Stimulated activated naive B cell treated with anti-CD40 and anti-IgM and Interleukin-4, amounts not matched to agents 10 μg/mL and 1 μg/mL and 100 μg/mL, for 72 hours (primary cell): ENCODE results near the gene RNF152.

Experiments
- ATAC-seq, 2 donors: fragments of 150-1000 bp; cut with Tn5 transposase; replicated peaks; 2 replicates each; pipeline ENCODE4 v1.10.0; 2021; ENCODE audit warnings: moderate library complexity in 1 of 2
- DNase-seq: peaks from one replicate; pipeline ENCODE4 v3.0.0; 2021
- H3K27ac Mint-ChIP-seq: one replicate; pipeline ENCODE4 v1.8.0; 2022; ENCODE audit warnings: mild to moderate bottlenecking, mixed read lengths
- H3K27me3 Mint-ChIP-seq, 2 donors: one replicate each; pipeline ENCODE4 v1.8.0; 2022; ENCODE audit warnings: mixed read lengths in 2 of 2
- H3K36me3 Mint-ChIP-seq, 2 donors: one replicate each; pipeline ENCODE4 v1.8.0; 2022; ENCODE audit warnings: mixed read lengths in 2 of 2, mild to moderate bottlenecking in 1 of 2
- H3K4me1 Mint-ChIP-seq, 2 donors: one replicate each; pipeline ENCODE4 v1.8.0; 2022; ENCODE audit warnings: mixed read lengths in 2 of 2, mild to moderate bottlenecking in 1 of 2
- H3K4me3 Mint-ChIP-seq, 2 donors: one replicate each; pipeline ENCODE4 v1.8.0; 2022; ENCODE audit warnings: mild to moderate bottlenecking in 2 of 2, mixed read lengths in 2 of 2, moderate library complexity in 1 of 2
- H3K9me3 Mint-ChIP-seq, 2 donors: one replicate each; pipeline ENCODE4 v1.8.0; 2022; ENCODE audit warnings: mixed read lengths in 2 of 2, mild to moderate bottlenecking in 1 of 2

The RNF152 gene, protein sequence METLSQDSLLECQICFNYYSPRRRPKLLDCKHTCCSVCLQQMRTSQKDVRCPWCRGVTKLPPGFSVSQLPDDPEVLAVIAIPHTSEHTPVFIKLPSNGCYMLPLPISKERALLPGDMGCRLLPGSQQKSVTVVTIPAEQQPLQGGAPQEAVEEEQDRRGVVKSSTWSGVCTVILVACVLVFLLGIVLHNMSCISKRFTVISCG

DNA sequence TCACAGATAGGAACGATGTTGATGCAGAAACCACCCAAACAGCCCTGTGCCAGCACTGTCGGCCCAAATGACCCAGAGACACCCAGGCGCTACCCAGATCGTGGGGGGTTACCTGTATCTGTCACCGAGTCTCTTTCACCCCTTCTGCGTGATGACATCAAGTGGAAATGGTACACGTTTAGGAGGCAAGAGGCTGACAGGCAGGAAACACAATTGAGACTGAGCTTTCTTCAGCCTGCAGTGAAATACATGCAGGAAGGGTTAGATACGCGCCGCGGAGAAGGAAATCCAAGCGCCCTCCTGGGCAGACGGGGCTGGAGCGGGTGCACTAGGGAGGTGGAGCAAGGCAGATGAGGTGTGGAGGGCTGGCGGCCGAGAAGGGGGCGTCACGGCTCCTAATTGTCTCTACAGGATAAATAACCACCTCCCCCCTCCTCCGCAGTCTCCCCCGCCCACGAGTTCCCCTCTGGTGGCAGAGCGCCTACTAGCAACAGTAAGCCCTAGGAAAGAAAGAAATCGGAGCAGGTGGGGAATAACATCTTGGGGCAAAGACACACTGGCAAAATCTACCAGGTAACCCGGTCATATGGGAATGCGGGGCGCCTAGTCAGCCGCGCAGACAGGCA lies at the start of gene RNF152:
Gene RNF152 (minus strand): TSS at position 325 of the 626 bp plus-strand sequence. CDS start 76,544 bp downstream, outside the sequence.
- Mint-ChIP-seq H3K4me3 (peak within 1 kb of the TSS; percentile 88), H3K36me3 (no peaks in the 10 kb centered on the region), H3K27me3 (peaks cover 46 to 66% of the 10 kb centered on the region in 2 donors), H3K4me1 (peaks cover 14 to 18% of the 10 kb centered on the region in 2 donors), H3K9me3 (no peaks in the 10 kb centered on the region), H3K27ac (peak within 1 kb of the TSS; percentile 76)
- no peak for DNase-seq
- peak; percentile 4 to 6 for ATAC-seq

DNA sequence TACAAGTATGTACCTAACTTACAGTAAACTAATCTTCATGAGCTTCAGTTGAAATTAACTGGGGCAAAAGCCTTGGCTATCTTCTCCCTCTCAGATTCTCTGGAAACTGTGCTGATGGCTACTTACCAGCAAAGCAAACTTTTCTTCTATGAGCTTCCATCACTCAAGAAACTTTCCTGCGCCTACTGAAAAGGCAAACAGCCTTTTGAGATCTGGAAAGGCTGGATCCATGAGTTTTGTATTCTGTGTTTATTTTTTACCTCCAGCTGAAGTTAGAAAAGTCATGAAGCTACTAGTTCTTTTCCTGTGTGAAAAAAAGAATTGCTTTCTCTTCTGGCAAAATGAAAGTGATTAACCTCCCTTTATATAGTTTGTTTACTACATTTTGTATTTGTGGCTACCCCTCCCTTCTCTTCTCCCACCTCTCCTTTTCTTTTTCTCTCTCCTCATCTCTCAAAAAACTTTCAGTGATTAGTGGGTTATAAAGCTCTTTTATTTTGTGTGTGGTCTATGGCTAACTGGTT lies 49.2 kb upstream of the RNF152 start:
- H3K36me3 Mint-ChIP-seq, result peaks cover 0 to 3% of the 10 kb centered on the region in 2 donors
- peaks cover 0 to 2% of the 10 kb centered on the region in 2 donors for H3K9me3 Mint-ChIP-seq
- ATAC-seq (no peak), DNase-seq (no peak)
- H3K27ac Mint-ChIP-seq, result no peak overlapping the region
- peaks cover 45 to 59% of the 10 kb centered on the region in 2 donors for H3K27me3 Mint-ChIP-seq
- no peaks in the 10 kb centered on the region for H3K4me1 Mint-ChIP-seq
- no peak overlapping the region for H3K4me3 Mint-ChIP-seq

DNA sequence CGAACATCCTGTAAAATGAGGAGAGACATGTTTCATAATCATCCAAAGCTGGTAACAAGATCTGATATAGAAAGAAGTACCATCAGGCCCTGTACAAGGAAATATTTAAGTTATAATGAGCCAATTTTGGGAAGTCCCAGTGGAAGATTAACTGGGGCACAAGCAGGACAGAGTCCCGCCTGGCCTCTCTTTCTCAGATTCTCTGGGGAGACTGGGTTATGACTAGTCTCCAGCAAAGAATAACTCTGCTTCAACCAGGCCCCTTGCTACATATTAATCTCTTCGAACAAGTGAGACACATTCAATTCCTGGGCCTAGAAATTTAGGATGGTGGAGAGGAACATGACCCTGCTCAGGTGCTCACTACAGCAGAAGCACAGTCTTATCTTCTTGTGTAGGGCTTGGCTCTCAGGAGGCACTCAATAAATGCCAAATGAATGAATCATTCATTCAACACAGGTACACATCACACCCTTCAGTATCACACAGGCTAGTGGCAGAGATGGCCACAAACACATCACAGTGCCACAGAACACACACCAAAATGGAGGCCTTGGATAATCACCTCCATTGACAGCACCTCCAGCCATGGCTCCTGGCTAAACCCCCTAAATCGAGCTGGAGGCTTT lies 46.4 kb upstream of the RNF152 start:
- peaks cover 41 to 53% of the 10 kb centered on the region in 2 donors for H3K27me3 Mint-ChIP-seq
- peaks cover 0 to 3% of the 10 kb centered on the region in 2 donors for H3K36me3 Mint-ChIP-seq
- ATAC-seq, result no peak
- no peak for DNase-seq
- no peaks in the 10 kb centered on the region for H3K4me1 Mint-ChIP-seq
- peaks cover 0 to 2% of the 10 kb centered on the region in 2 donors for H3K9me3 Mint-ChIP-seq
- no peak overlapping the region for H3K27ac Mint-ChIP-seq
- H3K4me3 Mint-ChIP-seq, result no peak overlapping the region

DNA sequence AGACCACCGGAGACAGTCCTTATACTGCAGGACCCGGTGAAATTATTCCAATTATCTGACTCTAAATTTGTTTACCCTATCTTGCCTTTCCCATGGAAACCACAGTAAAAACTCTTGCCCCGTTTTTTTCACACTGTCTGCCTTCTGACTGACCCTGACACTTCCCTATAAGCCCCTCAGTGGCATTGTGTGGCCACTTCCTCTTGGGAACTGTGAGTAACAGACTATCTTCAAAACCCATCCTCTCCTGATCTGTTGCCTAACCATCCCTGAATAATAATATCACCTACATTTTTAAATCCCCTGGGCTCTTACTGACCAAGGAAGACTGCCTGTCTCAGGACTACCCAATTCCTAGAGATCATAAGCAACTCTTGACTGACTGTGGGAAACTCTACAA lies 42.6 kb upstream of the RNF152 start:
- H3K27ac Mint-ChIP-seq, result no peak overlapping the region
- no peak overlapping the region for H3K4me3 Mint-ChIP-seq
- H3K4me1 Mint-ChIP-seq, result no peaks in the 10 kb centered on the region
- H3K27me3 Mint-ChIP-seq, result peaks cover 42 to 60% of the 10 kb centered on the region in 2 donors
- ATAC-seq, result no peak
- no peak for DNase-seq
- peaks cover 0 to 2% of the 10 kb centered on the region in 2 donors for H3K9me3 Mint-ChIP-seq
- no peaks in the 10 kb centered on the region for H3K36me3 Mint-ChIP-seq

DNA sequence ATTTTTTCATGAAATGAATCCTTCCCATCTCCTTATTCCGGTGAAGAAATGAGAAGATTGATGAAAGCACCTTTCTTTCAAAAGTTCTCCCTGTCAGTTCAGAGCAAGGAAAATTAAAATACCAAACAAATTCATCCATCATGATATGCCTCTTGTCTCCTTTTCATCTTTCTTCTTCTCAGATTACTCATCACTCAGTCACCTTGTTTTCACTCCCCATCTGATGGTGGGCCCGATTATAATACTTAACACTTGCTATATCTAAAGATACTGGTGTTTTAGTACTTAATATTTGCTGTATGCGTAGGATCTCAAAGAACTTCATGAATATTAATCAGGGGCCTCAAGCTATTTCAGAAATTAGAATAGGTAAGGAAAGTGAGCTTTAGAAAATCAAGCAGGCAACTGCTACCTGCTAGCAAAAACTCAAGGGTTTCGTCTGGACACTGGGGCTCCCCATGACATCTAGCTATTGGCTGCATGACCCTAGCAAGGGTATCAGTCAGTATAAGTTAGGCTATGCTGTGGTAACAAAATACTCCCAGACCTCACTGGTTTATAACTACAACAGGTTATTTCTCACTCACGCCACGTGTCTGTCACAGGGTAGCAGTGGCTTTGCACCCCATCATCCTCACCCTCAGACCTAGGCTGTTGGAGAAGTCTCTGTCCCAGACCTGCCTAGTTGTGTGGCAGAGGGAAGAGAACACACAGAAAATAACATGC lies 39.0 kb upstream of the RNF152 start:
- Mint-ChIP-seq H3K4me3 (no peak overlapping the region), H3K27me3 (peaks cover 30 to 66% of the 10 kb centered on the region in 2 donors), H3K36me3 (no peaks in the 10 kb centered on the region), H3K9me3 (peaks cover 9% of the 10 kb centered on the region in 2 donors), H3K27ac (no peak overlapping the region), H3K4me1 (no peaks in the 10 kb centered on the region)
- ATAC-seq (no peak), DNase-seq (no peak)

DNA sequence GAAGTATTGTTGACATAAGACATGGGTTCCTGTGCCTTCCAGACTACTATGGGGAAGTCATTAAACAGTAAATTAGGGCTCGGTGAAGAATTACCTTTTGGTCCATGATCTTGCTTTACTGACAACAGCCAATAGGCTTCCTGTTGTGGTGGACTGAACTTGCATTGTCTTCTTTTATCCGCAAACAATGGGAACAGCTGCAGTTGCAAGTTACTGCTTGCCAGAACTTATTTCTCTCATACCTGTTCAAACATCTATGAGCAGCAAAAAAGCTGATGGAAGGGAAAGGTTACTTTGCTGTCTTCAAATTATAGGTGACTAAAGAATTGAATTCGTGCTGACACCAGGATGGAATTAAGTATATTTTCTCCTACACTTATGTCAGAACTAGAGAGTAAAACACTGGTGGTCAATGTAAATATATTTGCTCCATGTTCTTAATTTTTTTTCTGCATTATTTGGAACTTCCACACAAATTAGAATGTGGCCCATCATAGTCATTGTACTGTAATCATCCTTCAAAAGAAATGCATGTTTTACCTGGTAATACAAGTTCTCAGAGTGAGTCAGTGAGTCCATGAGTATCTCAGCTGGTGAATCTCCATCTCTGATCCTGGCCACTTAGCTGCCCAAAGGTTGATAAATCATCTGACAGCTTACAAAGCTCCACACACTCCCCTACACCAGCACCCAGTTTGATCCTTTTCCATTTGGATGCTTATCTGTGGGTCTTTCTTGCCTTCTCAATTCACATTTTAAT lies 37.3 kb upstream of the RNF152 start:
- ATAC-seq, result no peak
- Mint-ChIP-seq H3K36me3 (no peaks in the 10 kb centered on the region), H3K9me3 (peaks cover 9% of the 10 kb centered on the region in 2 donors), H3K27me3 (peaks cover 23 to 57% of the 10 kb centered on the region in 2 donors), H3K4me3 (no peak overlapping the region), H3K27ac (no peak overlapping the region), H3K4me1 (no peaks in the 10 kb centered on the region)
- DNase-seq, result no peak

DNA sequence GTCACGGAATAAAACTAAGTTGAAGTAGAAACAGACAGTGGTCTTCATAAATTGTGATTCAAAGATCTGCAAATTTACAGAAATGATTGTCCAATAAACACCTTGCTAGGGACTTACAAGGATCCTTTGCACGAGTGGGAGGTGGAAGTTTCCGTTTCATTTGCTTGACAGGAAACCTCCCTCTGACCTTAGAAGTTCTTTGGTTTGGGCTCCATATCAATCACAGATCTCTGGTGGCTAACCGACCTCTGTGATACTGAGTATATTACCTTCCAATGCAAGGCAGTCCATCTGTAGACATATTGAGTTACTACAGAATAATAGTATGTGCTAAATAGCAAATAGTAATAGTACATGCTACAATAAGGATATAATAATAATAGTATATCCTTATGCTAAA lies 33.7 kb upstream of the RNF152 start:
- Mint-ChIP-seq H3K4me3 (no peak overlapping the region), H3K27ac (no peak overlapping the region), H3K27me3 (peaks cover 27 to 54% of the 10 kb centered on the region in 2 donors), H3K36me3 (no peaks in the 10 kb centered on the region), H3K4me1 (no peaks in the 10 kb centered on the region), H3K9me3 (peaks cover 7 to 9% of the 10 kb centered on the region in 2 donors)
- ATAC-seq (peak in 1 of 2 donors; percentile 33), DNase-seq (no peak)

DNA sequence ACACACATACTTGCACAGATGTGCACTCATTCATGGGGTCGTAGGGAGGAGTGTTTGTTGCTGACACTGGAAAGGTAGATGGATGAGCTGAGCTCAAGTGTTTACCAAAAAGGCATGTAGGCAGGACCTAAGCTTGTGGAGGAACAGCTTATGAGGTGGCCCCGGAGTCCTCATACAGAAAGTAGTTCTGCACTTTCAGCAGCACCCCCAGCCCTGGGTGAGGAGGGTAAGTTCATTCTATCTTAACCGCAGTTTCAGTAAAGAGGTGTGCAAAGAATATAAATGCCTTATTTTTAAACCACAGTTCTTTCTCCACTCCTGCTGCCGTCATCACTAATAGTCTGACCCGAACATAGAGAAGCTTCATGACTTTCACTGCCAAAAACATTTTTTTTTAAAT lies 31.7 kb upstream of the RNF152 start:
- Mint-ChIP-seq H3K9me3 (peaks cover 6 to 9% of the 10 kb centered on the region in 2 donors), H3K27ac (no peak overlapping the region), H3K4me3 (no peak overlapping the region), H3K36me3 (no peaks in the 10 kb centered on the region), H3K27me3 (peaks cover 12 to 39% of the 10 kb centered on the region in 2 donors), H3K4me1 (no peaks in the 10 kb centered on the region)
- DNase-seq (no peak), ATAC-seq (no peak)

DNA sequence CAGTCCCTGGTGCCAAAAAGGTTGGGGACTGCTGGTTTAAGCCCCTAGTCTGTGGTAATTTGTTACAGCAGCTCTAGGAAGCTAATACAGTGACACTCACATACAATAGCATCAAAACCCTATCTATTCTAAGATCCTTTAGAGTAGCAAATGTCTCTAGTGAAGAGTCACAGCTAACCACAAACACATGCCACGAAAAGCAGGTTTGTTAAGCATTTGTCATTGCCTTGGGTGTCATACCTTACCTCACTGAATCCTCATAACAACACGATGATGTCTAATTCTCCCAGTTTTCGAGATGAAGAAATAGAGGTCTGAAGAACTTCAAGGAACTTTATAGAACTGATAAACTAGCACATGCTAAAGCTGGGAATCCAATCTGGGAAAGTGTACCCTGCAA lies 29.6 kb upstream of the RNF152 start:
- Mint-ChIP-seq H3K36me3 (no peaks in the 10 kb centered on the region), H3K9me3 (no peaks in the 10 kb centered on the region), H3K27ac (no peak overlapping the region), H3K27me3 (peaks cover 12 to 37% of the 10 kb centered on the region in 2 donors), H3K4me1 (peaks cover 0 to 1% of the 10 kb centered on the region in 2 donors), H3K4me3 (no peak overlapping the region)
- ATAC-seq (no peak), DNase-seq (no peak)

DNA sequence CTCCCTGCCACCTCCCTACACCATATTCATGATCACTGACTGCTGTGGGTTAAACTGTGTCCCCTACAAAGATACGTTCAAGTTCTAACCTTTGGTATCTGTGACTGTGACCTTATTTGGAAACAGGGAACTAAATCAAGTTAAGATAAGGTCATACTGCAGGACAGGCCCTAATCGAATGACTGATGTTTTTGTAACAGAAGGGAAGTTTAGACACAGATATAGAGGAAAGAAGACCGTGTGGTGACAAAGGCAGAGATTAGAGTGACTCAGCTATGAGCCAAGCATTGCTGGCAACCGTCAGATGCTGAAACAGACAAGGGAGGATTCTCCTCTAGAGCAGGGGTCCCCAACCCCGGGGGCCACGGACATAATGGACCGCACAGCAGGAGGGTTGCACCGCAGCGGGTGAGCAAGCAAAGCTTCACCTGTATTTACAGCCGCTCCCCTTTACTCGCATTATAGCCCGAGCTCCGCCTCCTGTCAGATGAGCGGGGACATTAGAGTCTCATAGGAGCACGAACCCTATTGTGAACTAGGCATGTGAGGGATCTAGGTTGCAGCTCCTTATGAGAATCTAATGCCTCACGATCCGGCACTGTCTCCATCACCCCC lies 28.9 kb upstream of the RNF152 start:
- peak; percentile 38 to 46 for ATAC-seq
- Mint-ChIP-seq H3K4me1 (peaks cover 0 to 1% of the 10 kb centered on the region in 2 donors), H3K36me3 (no peaks in the 10 kb centered on the region), H3K27ac (no peak overlapping the region), H3K4me3 (no peak overlapping the region), H3K9me3 (no peaks in the 10 kb centered on the region), H3K27me3 (peaks cover 12 to 35% of the 10 kb centered on the region in 2 donors)
- DNase-seq, result no peak

DNA sequence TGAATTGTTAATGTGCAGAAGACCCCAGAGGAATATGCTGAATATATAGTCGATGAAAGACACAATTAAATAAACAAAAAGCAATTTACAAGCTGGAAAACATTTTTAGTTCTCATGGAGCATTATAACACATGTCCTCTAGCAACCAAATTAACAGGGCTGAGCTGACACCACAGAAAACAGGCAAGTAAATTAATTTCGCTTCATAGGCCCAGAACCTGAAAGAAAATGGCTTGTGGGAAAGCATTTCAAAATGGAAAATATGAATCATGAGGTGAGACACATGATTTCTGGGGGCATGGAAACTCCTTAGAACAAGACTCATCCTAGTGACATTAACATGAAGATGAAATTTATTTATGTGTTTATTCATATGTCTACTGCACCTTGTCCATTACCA lies 25.0 kb upstream of the RNF152 start:
- Mint-ChIP-seq H3K27me3 (peaks cover 16 to 37% of the 10 kb centered on the region in 2 donors), H3K4me3 (no peak overlapping the region), H3K27ac (no peak overlapping the region), H3K36me3 (no peaks in the 10 kb centered on the region), H3K4me1 (peaks cover 0 to 1% of the 10 kb centered on the region in 2 donors), H3K9me3 (no peaks in the 10 kb centered on the region)
- ATAC-seq (no peak), DNase-seq (no peak)

DNA sequence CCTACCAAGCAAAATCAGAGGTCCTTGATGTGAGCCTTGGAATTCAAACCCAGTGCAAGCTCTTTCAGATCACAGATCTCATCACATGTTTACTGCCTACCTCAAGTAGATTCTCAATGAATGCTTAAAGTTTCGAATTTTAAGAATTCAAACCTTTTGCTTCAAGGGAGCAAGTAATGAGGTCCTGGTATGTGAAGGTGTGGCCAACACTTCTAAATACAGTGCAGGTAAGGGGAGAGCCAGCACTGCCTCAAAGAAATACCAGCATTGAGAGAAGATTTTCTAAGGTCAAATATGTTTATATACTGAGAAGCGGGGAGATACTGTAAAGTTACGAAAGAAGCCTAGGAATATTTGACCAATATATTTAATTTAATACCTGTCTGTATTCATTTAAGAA lies 19.7 kb upstream of the RNF152 start:
- no peak for DNase-seq
- Mint-ChIP-seq H3K27me3 (peaks cover 33 to 39% of the 10 kb centered on the region in 2 donors), H3K4me1 (no peaks in the 10 kb centered on the region), H3K9me3 (no peaks in the 10 kb centered on the region), H3K4me3 (no peak overlapping the region), H3K36me3 (no peaks in the 10 kb centered on the region), H3K27ac (no peak overlapping the region)
- ATAC-seq, result no peak

DNA sequence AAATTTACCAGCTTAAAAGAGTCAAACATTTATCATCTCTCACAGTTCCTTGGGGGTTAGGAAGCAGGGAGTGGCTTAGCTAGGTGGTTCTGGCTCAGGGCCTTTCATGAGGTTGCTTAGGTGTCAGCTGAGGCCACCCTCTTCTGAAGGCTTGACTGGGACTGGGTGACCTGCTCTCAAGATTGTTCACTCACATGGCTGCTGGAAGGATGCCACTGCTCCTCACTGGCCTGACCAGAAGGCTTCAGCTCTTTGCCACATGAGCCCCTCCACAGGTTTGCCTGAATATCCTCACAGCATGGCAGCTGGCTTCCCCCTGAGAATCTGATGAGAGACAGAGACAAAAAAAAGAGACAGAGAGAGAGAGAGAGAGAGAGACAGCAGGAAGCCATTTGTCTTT lies 17.3 kb upstream of the RNF152 start:
- DNase-seq (no peak), ATAC-seq (no peak)
- H3K27ac Mint-ChIP-seq, result no peak overlapping the region
- H3K27me3 Mint-ChIP-seq, result peaks cover 30 to 44% of the 10 kb centered on the region in 2 donors
- H3K9me3 Mint-ChIP-seq, result no peaks in the 10 kb centered on the region
- H3K4me1 Mint-ChIP-seq, result no peaks in the 10 kb centered on the region
- H3K36me3 Mint-ChIP-seq, result no peaks in the 10 kb centered on the region
- H3K4me3 Mint-ChIP-seq, result no peak overlapping the region
